H1 (cell line): Measurements from ENCODE around the gene FRZB. TPM values are rescaled to one million over a fixed set of nuclear protein-coding genes. Genes with fewer than 3 reads are reported as not detected.

Experiments
- CTCF ChIA-PET: fragments of 300-600 bp; sonication (Branson Sonifier 250); formaldehyde crosslinking; loops from one replicate; lab custom pipeline; 2021; ENCODE audit not compliant: partially characterized antibody; lab: Charles Lee
- POLR2A ChIA-PET: fragments of 300-600 bp; sonication (Branson Sonifier 250); formaldehyde crosslinking; loops from one replicate; lab custom pipeline; 2021; ENCODE audit warnings: inconsistent platforms; ENCODE audit not compliant: partially characterized antibody; lab: Charles Lee
- DNase-seq, 2 experiments: peaks; one replicate each; pipeline versions ENCODE4 v3.0.0 to v3.0.0-alpha.2; 2010 to 2022; ENCODE audit warnings: low spot score in 2 of 2, low read depth in 1 of 2, mixed read lengths in 1 of 2
- FAIRE-seq: peaks from 2 replicates; lab custom pipeline; 2011; peaks lifted over from hg19 to GRCh38; lab: Jason Lieb, UNC
- H2AFZ ChIP-seq: 2 replicates; pipeline ENCODE4 v1.8.1; 2012; ENCODE audit warnings: low read length, inconsistent platforms
- H2AK5ac ChIP-seq: 2 replicates; pipeline ENCODE4 v1.6.1; 2013; ENCODE audit warnings: low read depth, low read length
- H2BK120ac ChIP-seq: replicated peaks from 2 replicates; pipeline ENCODE3; 2013; ENCODE audit warnings: low read depth, low read length, inconsistent platforms
- H2BK12ac ChIP-seq: 2 replicates; pipeline ENCODE4 v1.6.1; 2013; ENCODE audit warnings: low read depth, low read length
- H2BK15ac ChIP-seq: 2 replicates; pipeline ENCODE4 v1.6.1; 2013; ENCODE audit warnings: low read length
- H2BK20ac ChIP-seq: 2 replicates; pipeline ENCODE4 v1.6.1; 2013; ENCODE audit warnings: low read length
- H2BK5ac ChIP-seq: 2 replicates; pipeline ENCODE4 v1.6.1; 2013; ENCODE audit warnings: low read depth, low read length
- H3K14ac ChIP-seq: 2 replicates; pipeline ENCODE4 v1.6.1; 2013; ENCODE audit warnings: inconsistent platforms; ENCODE audit not compliant: insufficient read length
- H3K18ac ChIP-seq: 2 replicates; pipeline ENCODE4 v1.6.1; 2013; ENCODE audit warnings: low read length; ENCODE audit errors: extremely low read depth
- H3K23ac ChIP-seq: 2 replicates; pipeline ENCODE4 v1.6.1; 2013; ENCODE audit warnings: inconsistent platforms; ENCODE audit not compliant: insufficient read length
- H3K23me2 ChIP-seq: 2 replicates; pipeline ENCODE4 v1.6.1; 2013; ENCODE audit warnings: low read depth, low read length
- H3K27ac ChIP-seq: 2 replicates; pipeline ENCODE4 v1.6.1; 2011; ENCODE audit warnings: low read depth, low read length, inconsistent platforms
- H3K27me3 ChIP-seq, 4 experiments: replicated peaks in 1 of 4; 1 replicate in 1 of 4; 2 replicates in 3 of 4; pipeline versions ENCODE4 v1.6.1 to v1.8.1; 2011 to 2013; ENCODE audit warnings: low read length in 3 of 4, mild to moderate bottlenecking in 3 of 4, inconsistent platforms in 2 of 4, mixed read lengths in 2 of 4, moderate library complexity in 1 of 4; ENCODE audit not compliant: control insufficient read depth in 3 of 4, insufficient read depth in 3 of 4; ENCODE audit errors: extremely low read depth in 1 of 4
- H3K36me3 ChIP-seq, 4 experiments: 2 replicates each; pipeline versions ENCODE4 v1.6.1 to v1.8.1; 2011 to 2013; ENCODE audit warnings: mild to moderate bottlenecking in 4 of 4, low read length in 3 of 4, moderate library complexity in 2 of 4, control low read depth in 1 of 4, inconsistent platforms in 1 of 4; ENCODE audit not compliant: insufficient read depth in 4 of 4, control insufficient read depth in 2 of 4
- H3K4ac ChIP-seq: replicated peaks from 2 replicates; pipeline ENCODE3; 2013; ENCODE audit warnings: low read length, low read depth, mixed read lengths, inconsistent platforms; ENCODE audit not compliant: insufficient read length
- H3K4me1 ChIP-seq, 4 experiments: replicated peaks in 1 of 4; 1 replicate in 1 of 4; 2 replicates in 3 of 4; pipeline versions ENCODE4 v1.6.1 to v1.8.1; 2011 to 2013; ENCODE audit warnings: low read length in 3 of 4, inconsistent platforms in 2 of 4, mixed read lengths in 1 of 4; ENCODE audit not compliant: insufficient read depth in 4 of 4, control insufficient read depth in 3 of 4
- H3K4me2 ChIP-seq, 2 experiments: 2 replicates each; pipeline versions ENCODE4 v1.6.1 to v1.8.1; 2011 to 2013; ENCODE audit warnings: low read depth in 2 of 2, low read length in 2 of 2, control low read depth in 1 of 2, inconsistent platforms in 1 of 2, mild to moderate bottlenecking in 1 of 2; ENCODE audit not compliant: insufficient read depth in 1 of 2
- H3K4me3 ChIP-seq, 4 experiments: fragments of 200-600, 300-600 bp in 1 of 4; sonication (generic), shearing (Covaris generic), sonication (Bioruptor Twin) in 1 of 4; 2 replicates each; pipeline versions ENCODE4 v1.5.1 to v1.8.1; 2011 to 2016; ENCODE audit warnings: low read length in 4 of 4, low read depth in 3 of 4, control low read depth in 2 of 4, inconsistent platforms in 2 of 4, mild to moderate bottlenecking in 2 of 4, mixed read lengths in 1 of 4, moderate library complexity in 1 of 4; ENCODE audit not compliant: insufficient read depth in 2 of 4; ENCODE audit errors: extremely low read depth in 1 of 4
- H3K56ac ChIP-seq: replicated peaks from 2 replicates; pipeline ENCODE3; 2013; ENCODE audit warnings: low read depth, mild to moderate bottlenecking, mixed read lengths, low read length, inconsistent platforms; ENCODE audit not compliant: insufficient read length
- H3K79me1 ChIP-seq: 2 replicates; pipeline ENCODE4 v1.6.1; 2013; ENCODE audit warnings: low read depth, low read length, control low read depth
- H3K79me2 ChIP-seq, 2 experiments: 2 replicates each; pipeline versions ENCODE4 v1.6.1 to v1.8.1; 2012 to 2013; ENCODE audit warnings: low read length in 2 of 2, mild to moderate bottlenecking in 2 of 2, inconsistent platforms in 1 of 2; ENCODE audit not compliant: insufficient read depth in 2 of 2, control insufficient read depth in 1 of 2
- H3K9ac ChIP-seq, 4 experiments: replicated peaks in 1 of 4; 1 replicate in 1 of 4; 2 replicates in 3 of 4; pipeline versions ENCODE4 v1.6.1 to v1.8.1; 2011 to 2013; ENCODE audit warnings: low read depth in 3 of 4, low read length in 3 of 4, control low read depth in 2 of 4, mild to moderate bottlenecking in 2 of 4, moderate library complexity in 2 of 4, inconsistent platforms in 1 of 4; ENCODE audit errors: extremely low read depth in 1 of 4
- H3K9me3 ChIP-seq, 2 experiments: 2 replicates each; pipeline versions ENCODE4 v1.6.1 to v1.8.1; 2012 to 2013; ENCODE audit warnings: mild to moderate bottlenecking in 2 of 2, moderate library complexity in 2 of 2, control low read depth in 1 of 2, inconsistent platforms in 1 of 2, low read depth in 1 of 2, low read length in 1 of 2, mixed read lengths in 1 of 2; ENCODE audit not compliant: insufficient read depth in 2 of 2
- H4K20me1 ChIP-seq, 2 experiments: replicated peaks in 1 of 2; 2 replicates each; pipeline versions ENCODE3 to v1.8.1; 2011 to 2013; ENCODE audit warnings: inconsistent platforms in 2 of 2, low read length in 2 of 2, mild to moderate bottlenecking in 1 of 2; ENCODE audit not compliant: insufficient read depth in 2 of 2, control insufficient read depth in 1 of 2
- H4K5ac ChIP-seq: 2 replicates; pipeline ENCODE4 v1.6.1; 2013; ENCODE audit warnings: low read length, low read depth, mixed read lengths, inconsistent platforms; ENCODE audit not compliant: insufficient read length
- H4K8ac ChIP-seq: 2 replicates; pipeline ENCODE4 v1.8.0; 2013; ENCODE audit warnings: mild to moderate bottlenecking, moderate library complexity, low read length, inconsistent platforms; ENCODE audit not compliant: insufficient read depth; ENCODE audit errors: extremely low read depth
- H4K91ac ChIP-seq: replicated peaks from 2 replicates; pipeline ENCODE3; 2013; ENCODE audit warnings: low read length, mixed read lengths, inconsistent platforms; ENCODE audit not compliant: insufficient read length
- RBBP5 ChIP-seq: IDR thresholded peaks from 2 replicates; pipeline ENCODE4 v1.7.1; 2012; ENCODE audit warnings: low read depth, mild to moderate bottlenecking, inconsistent platforms, low read length, moderate library complexity, borderline replicate concordance
- SRF ChIP-seq: IDR thresholded peaks from 2 replicates; pipeline ENCODE4 v1.6.1; 2011; ENCODE audit warnings: mild to moderate bottlenecking, low read depth, low read length, moderate library complexity
- WGBS, 2 experiments: shearing (Covaris generic) in 1 of 2; methylation state at CpG; one replicate each; pipeline versions ENCODE4 v1.1.6 to v1.1.7; 2013 to 2015; ENCODE audit warnings: low lambda C conversion rate in 2 of 2, mixed read lengths in 2 of 2, inconsistent platforms in 1 of 2, low coverage in 1 of 2, missing lambda C conversion rate in 1 of 2; ENCODE audit not compliant: insufficient replicate concordance in 2 of 2, insufficient coverage in 1 of 2, insufficient read length in 1 of 2; ENCODE audit errors: extremely low coverage in 1 of 2, missing lambda C conversion rate in 1 of 2; 5-methylcytosine and 5-hydroxymethylcytosine counted together
- polyA plus RNA-seq, 7 experiments: library from polyadenylated mRNA; depleted of rRNA in 3 of 7; stranded (reverse) in 5 of 7; unstranded in 2 of 7; fragments of >200 nt in 5 of 7; fragments of 200-250 nt in 2 of 7; gene quantifications; 1 replicate in 5 of 7; 2 replicates in 1 of 7; 4 replicates in 1 of 7; pipeline versions ENCODE4 v1.2.1 to v1.2.3, GENCODE V29; 2011 to 2013; ENCODE audit warnings: missing spikeins in 2 of 7, mixed read lengths in 2 of 7
- total RNA-seq: library from RNA; stranded (reverse); fragmentation: NEBNext Ultra II Directional; extraction: Animal tissue kit (Norgen Biotek cat#: 25700); gene quantifications from 2 replicates; pipeline ENCODE4 v1.2.1, GENCODE V29; 2021

Gene FRZB
- total and polyA plus RNA-seq, 2 of the 8 experiments (the other 6 are each of a cell fraction or from before 2014, with no cell fraction given): 4.4 to 4.6 TPM

DNA sequence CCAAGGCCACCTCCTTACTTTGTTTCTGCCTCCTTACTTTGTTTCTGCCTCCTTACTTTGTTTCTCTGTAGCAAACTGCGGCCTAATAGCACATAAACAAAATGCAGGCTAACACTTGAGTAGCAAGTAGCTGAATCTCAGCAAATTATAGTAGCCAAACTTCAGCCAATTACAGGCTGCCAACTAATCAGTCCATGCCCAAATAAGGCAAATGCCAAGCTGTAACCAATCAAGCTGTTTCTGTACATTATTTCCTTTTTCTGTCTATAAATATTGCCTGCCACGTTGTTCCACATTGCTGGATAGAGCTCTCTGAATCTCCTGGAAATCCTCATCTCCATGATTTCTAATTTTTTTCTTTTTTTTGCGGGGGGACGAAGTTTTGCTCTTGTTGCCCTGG, 28.7 kb upstream of the FRZB start:
- H3K4me3 ChIP-seq: no peak overlapping the region
- ChIA-PET CTCF (interaction anchor here (0.6 to 5.3 kb wide), 3 partner anchors 12 to 85 kb away, joined by 3 to 27 read pairs (median 6); no protein-coding TSS in a partner anchor), POLR2A (no interaction called here)
- H3K27me3 ChIP-seq: no peaks in the 10 kb centered on the region
- H3K18ac ChIP-seq: no peak overlapping the region
- DNase-seq (no peak), FAIRE-seq (no peak)
- no peak overlapping the region for H2AK5ac ChIP-seq
- H2BK120ac ChIP-seq: no peak overlapping the region
- H3K14ac ChIP-seq: no peak overlapping the region
- H3K79me1 ChIP-seq: no peaks in the 10 kb centered on the region
- TF ChIP-seq RBBP5: no peak
- TF ChIP-seq SRF: peak; percentile 92
- no peak overlapping the region for H4K8ac ChIP-seq
- H2AFZ ChIP-seq: no peak overlapping the region
- no peak overlapping the region for H3K4me2 ChIP-seq
- H3K4ac ChIP-seq: no peak overlapping the region
- H3K36me3 ChIP-seq: no peaks in the 10 kb centered on the region
- H3K23me2 ChIP-seq: no peaks in the 10 kb centered on the region
- H3K9me3 ChIP-seq: no peaks in the 10 kb centered on the region
- WGBS, 2 experiments: 88% methylated on average over 4 of the region's 4 CpGs; no CpG with 5 or more reads in 1 of the 2 experiments
- no peak overlapping the region for H2BK20ac ChIP-seq
- H2BK15ac ChIP-seq: no peak overlapping the region
- H3K23ac ChIP-seq: no peak overlapping the region
- no peaks in the 10 kb centered on the region for H3K79me2 ChIP-seq
- H3K4me1 ChIP-seq: no peaks in the 10 kb centered on the region
- no peak overlapping the region for H3K9ac ChIP-seq
- H4K5ac ChIP-seq: no peak overlapping the region
- H4K20me1 ChIP-seq: no peaks in the 10 kb centered on the region
- no peak overlapping the region for H2BK12ac ChIP-seq
- no peak overlapping the region for H2BK5ac ChIP-seq
- no peak overlapping the region for H3K27ac ChIP-seq
- no peak overlapping the region for H4K91ac ChIP-seq
- H3K56ac ChIP-seq: no peak overlapping the region
